B cell (primary cell): ENCODE measurements around the gene POLA2. TPM values are rescaled to one million over a fixed set of nuclear protein-coding genes. Genes with fewer than 3 reads are reported as not detected.

Experiments used
- ATAC-seq: fragments of 200-7000 bp; cut with Tn5 transposase; one replicate; pipeline ENCODE4 v1.10.0; 2021; ENCODE audit warnings: low read depth, mild to moderate bottlenecking, moderate number of reproducible peaks, moderate library complexity
- CTCF ChIA-PET: fragments of 350-600 bp; sonication (Branson Sonifier 250); formaldehyde crosslinking; loops from one replicate; lab custom pipeline; 2021; ENCODE audit warnings: antibody characterized with exemption, inconsistent platforms; lab: Charles Lee
- POLR2A ChIA-PET: fragments of 350-600 bp; sonication (Branson Sonifier 250); formaldehyde crosslinking; loops from one replicate; lab custom pipeline; 2021; ENCODE audit warnings: antibody characterized with exemption; lab: Charles Lee
- DNase-seq: peaks from one replicate; pipeline ENCODE4 v3.0.0; 2013
- H2AFZ ChIP-seq: 2 replicates; pipeline ENCODE4 v1.6.1; 2012; ENCODE audit warnings: mild to moderate bottlenecking, low read depth, low read length; ENCODE audit not compliant: insufficient read depth, poor library complexity, severe bottlenecking
- H3K27ac ChIP-seq, 2 donors: 1 replicate in 1 of 2; 2 replicates in 1 of 2; pipeline ENCODE4 v1.5.1; 2012 to 2013; ENCODE audit warnings: low read length in 2 of 2, mild to moderate bottlenecking in 2 of 2, moderate library complexity in 1 of 2
- H3K27me3 ChIP-seq, 4 experiments: fragments of 200-600 bp in 1 of 4; sonication (generic) in 1 of 4; replicated peaks in 1 of 4; 1 replicate in 2 of 4; 2 replicates in 2 of 4; pipeline versions ENCODE4 v1.6.1 to v1.7.0; 2013 to 2016; ENCODE audit warnings: low read length in 3 of 4, mild to moderate bottlenecking in 2 of 4, mixed read lengths in 1 of 4, moderate library complexity in 1 of 4; ENCODE audit not compliant: insufficient read depth in 4 of 4, control insufficient read depth in 3 of 4; ENCODE audit errors: control extremely low read depth in 1 of 4
- H3K36me3 ChIP-seq, 2 experiments: replicated peaks in 1 of 2; 1 replicate in 1 of 2; 2 replicates in 1 of 2; pipeline versions ENCODE4 v1.6.1 to v1.7.1; 2013; ENCODE audit warnings: low read length in 1 of 2; ENCODE audit not compliant: insufficient read depth in 2 of 2, control insufficient read depth in 1 of 2; ENCODE audit errors: control extremely low read depth in 1 of 2, extremely low read depth in 1 of 2
- H3K4me1 ChIP-seq, 2 donors: fragments of 200-600 bp in 1 of 2; sonication (generic) in 1 of 2; 1 replicate in 1 of 2; 2 replicates in 1 of 2; pipeline versions ENCODE4 v1.5.1 to v1.6.1; 2013 to 2017; ENCODE audit warnings: low read length in 2 of 2; ENCODE audit not compliant: control insufficient read depth in 2 of 2, insufficient read depth in 2 of 2
- H3K4me2 ChIP-seq: replicated peaks from 2 replicates; pipeline ENCODE3; 2012; ENCODE audit warnings: mild to moderate bottlenecking, low read depth, low read length; ENCODE audit not compliant: poor library complexity, severe bottlenecking
- H3K4me3 ChIP-seq, 5 experiments: fragments of 200-600 bp in 1 of 5; sonication (generic) in 1 of 5; 1 replicate in 3 of 5; 2 replicates in 2 of 5; pipeline versions ENCODE4 v1.5.1 to v1.7.0; 2011 to 2016; ENCODE audit warnings: low read length in 4 of 5, mild to moderate bottlenecking in 4 of 5, low read depth in 2 of 5, control low read depth in 1 of 5, moderate library complexity in 1 of 5; ENCODE audit not compliant: insufficient read depth in 1 of 5; ENCODE audit errors: control extremely low read depth in 1 of 5, extremely low read depth in 1 of 5
- H3K79me2 ChIP-seq: fragments of 200-600 bp; sonication (generic); one replicate; pipeline ENCODE4 v1.6.0; 2016; ENCODE audit warnings: low read length; ENCODE audit not compliant: control insufficient read depth, insufficient read depth
- H3K9ac ChIP-seq: fragments of 200-600 bp; sonication (generic); 2 replicates; pipeline ENCODE4 v1.6.1; 2017; ENCODE audit warnings: mild to moderate bottlenecking, low read length, moderate library complexity
- H3K9me3 ChIP-seq, 3 donors: one replicate each; pipeline versions ENCODE4 v1.6.1 to v1.7.1; 2013; ENCODE audit warnings: low read length in 2 of 3; ENCODE audit not compliant: control insufficient read depth in 2 of 3, insufficient read depth in 1 of 3; ENCODE audit errors: control extremely low read depth in 1 of 3
- H4K20me1 ChIP-seq: 2 replicates; pipeline ENCODE4 v1.6.0; 2012; ENCODE audit warnings: mild to moderate bottlenecking, low read length; ENCODE audit not compliant: insufficient read depth, control insufficient read depth, poor library complexity, severe bottlenecking
- H3K27ac Mint-ChIP-seq: one replicate; pipeline ENCODE4 v1.8.0; 2021; ENCODE audit warnings: mixed read lengths
- H3K27me3 Mint-ChIP-seq: one replicate; pipeline ENCODE4 v1.8.0; 2021; ENCODE audit warnings: mixed read lengths
- H3K4me1 Mint-ChIP-seq: one replicate; pipeline ENCODE4 v1.8.0; 2021; ENCODE audit warnings: mixed read lengths
- H3K4me3 Mint-ChIP-seq: one replicate; pipeline ENCODE4 v1.8.0; 2021; ENCODE audit warnings: mixed read lengths
- H3K9me3 Mint-ChIP-seq: one replicate; pipeline ENCODE4 v1.8.0; 2022; ENCODE audit warnings: mixed read lengths; ENCODE audit not compliant: insufficient read depth
- CTCF ChIP-seq: fragments of 200-600 bp; IDR thresholded peaks from one replicate; pipeline ENCODE4 v1.8.0; 2022; ENCODE audit warnings: antibody characterized with exemption, mild to moderate bottlenecking
- EZH2 ChIP-seq: IDR thresholded peaks from 2 replicates; pipeline ENCODE4 v1.6.1; 2012; ENCODE audit warnings: borderline replicate concordance, low read depth, mild to moderate bottlenecking, moderate library complexity, low read length; ENCODE audit not compliant: insufficient read depth, poor library complexity, severe bottlenecking
- WGBS: methylation state at CpG from one replicate; pipeline ENCODE4 v1.1.5; 2013; ENCODE audit warnings: missing lambda C conversion rate; ENCODE audit not compliant: insufficient coverage; 5-methylcytosine and 5-hydroxymethylcytosine counted together
- intact Hi-C: fragments of 100-400 bp; cut with micrococcal nuclease; formaldehyde crosslinking; loops from one replicate; pipeline ENCODE4 v1.10.0; 2022
- polyA plus RNA-seq: library from polyadenylated mRNA; depleted of rRNA; stranded (reverse); fragments of >200 nt; gene quantifications from 2 replicates; pipeline ENCODE4 v1.2.3, GENCODE V29; 2012
- total RNA-seq, 2 donors: library from RNA; stranded (reverse); fragments of 120-200 nt in 1 of 2; gene quantifications; 1 replicate in 1 of 2; 2 replicates in 1 of 2; pipeline versions ENCODE4 v1.2.3 to v1.2.4, GENCODE V29; 2013 to 2022

The POLA2 gene
- total and polyA plus RNA-seq, 2 donors (not counting 1 experiment from before 2014, with no cell fraction given) = 13.0 to 28.7 TPM

- H3K9me3 ChIP-seq = no peaks in the 10 kb centered on the region
- TF ChIP-seq CTCF = no peak
- no peak for TF ChIP-seq EZH2
- H2AFZ ChIP-seq = peak overlapping the region; percentile 85
- no peak overlapping the region for H3K4me3 ChIP-seq
- Mint-ChIP-seq H3K4me1 (peaks cover 12% of the 10 kb centered on the region), H3K27me3 (no peaks in the 10 kb centered on the region), H3K4me3 (peak overlapping the region; percentile 91), H3K9me3 (no peaks in the 10 kb centered on the region), H3K27ac (no peak overlapping the region)
- no peaks in the 10 kb centered on the region for H3K27me3 ChIP-seq
- H4K20me1 ChIP-seq = no peaks in the 10 kb centered on the region
- H3K4me1 ChIP-seq = peaks cover 14 to 17% of the 10 kb centered on the region in 2 donors
- peak overlapping the region; percentile 65 for H3K9ac ChIP-seq
- ATAC-seq = no peak
- H3K27ac ChIP-seq = no peak overlapping the region
- POLR2A ChIA-PET = interaction anchor here (0.6 to 0.9 kb wide), 2 partner anchors 90 to 995 kb away, joined by 3 read pairs; partner anchors contain the start of genes CDC42EP2 and DNAJC4
- H3K36me3 ChIP-seq = no peaks in the 10 kb centered on the region
- intact Hi-C loops = loop anchor here (1.0 to 2.0 kb wide), 2 partner anchors 42 to 90 kb away; no protein-coding TSS in a partner anchor
- DNase-seq = no peak
- whole genome bisulfite sequencing = 92% methylated on average over 4 of the region's 5 CpGs
- CTCF ChIA-PET = interaction anchor here (0.7 to 3.5 kb wide), 19 partner anchors 18 to 369 kb away, joined by 3 to 50 read pairs (median 5); partner anchors contain the start of genes CDC42EP2, POLA2, SNX15 and TM7SF2
- H3K4me2 ChIP-seq = peak overlapping the region; percentile 89
- no peaks in the 10 kb centered on the region for H3K79me2 ChIP-seq
Observed at GRCh38 chr11:65224930-65225278, 36.9 kb upstream of the POLA2 start.
